ENCODE results near the gene SLC2A1. TPM values are rescaled to one million over a fixed set of nuclear protein-coding genes. Genes with fewer than 3 reads are reported as not detected.

Gene SLC2A1
- total RNA-seq, 1 donor from 2014 or later: 32.7 TPM

- DNase-seq (ENCODE audit: low read depth in 2 of 2): peak in 1 of 2 donors; percentile 16
Observed at GRCh38 chr1:42979896-42980800, 21.5 kb upstream of the SLC2A1 start.

- DNase-seq (ENCODE audit: low read depth in 2 of 2): no peak
Observed at GRCh38 chr1:42979036-42979430, 20.4 kb upstream of the SLC2A1 start.

GRCh38 chr1:42978317-42979035 lies 19.8 kb upstream of the SLC2A1 start:
- DNase-seq (ENCODE audit: low read depth in 2 of 2): peak in 1 of 2 donors; percentile 57

GRCh38 chr1:42977653-42978052 lies 19.0 kb upstream of the SLC2A1 start:
- no peak for DNase-seq (ENCODE audit: low read depth in 2 of 2)

GRCh38 chr1:42975561-42976225 lies 17.0 kb upstream of the SLC2A1 start:
- DNase-seq (ENCODE audit: low read depth in 2 of 2): no peak

GRCh38 chr1:42974767-42975437 lies 16.2 kb upstream of the SLC2A1 start:
- DNase-seq (ENCODE audit: low read depth in 2 of 2): no peak

- DNase-seq (ENCODE audit: low read depth in 2 of 2): no peak
Observed at GRCh38 chr1:42973799-42974198, 15.1 kb upstream of the SLC2A1 start.

GRCh38 chr1:42973286-42973685 lies 14.6 kb upstream of the SLC2A1 start:
- DNase-seq (ENCODE audit: low read depth in 2 of 2): peak; percentile 37 to 72

- DNase-seq (ENCODE audit: low read depth in 2 of 2): peak in 1 of 2 donors; percentile 59
Observed at GRCh38 chr1:42971841-42972291, 13.2 kb upstream of the SLC2A1 start.

- DNase-seq (ENCODE audit: low read depth in 2 of 2): no peak
Observed at GRCh38 chr1:42970143-42970542, 11.5 kb upstream of the SLC2A1 start.

- no peak for DNase-seq (ENCODE audit: low read depth in 2 of 2)
Observed at GRCh38 chr1:42968654-42969053, 10.0 kb upstream of the SLC2A1 start.

- peak; percentile 15 to 73 for DNase-seq (ENCODE audit: low read depth in 2 of 2)
Observed at GRCh38 chr1:42966688-42967612, 8.3 kb upstream of the SLC2A1 start.

GRCh38 chr1:42965378-42965777 lies 6.7 kb upstream of the SLC2A1 start:
- DNase-seq (ENCODE audit: low read depth in 2 of 2): no peak

- no peak for DNase-seq (ENCODE audit: low read depth in 2 of 2)
Observed at GRCh38 chr1:42964044-42964812, 5.6 kb upstream of the SLC2A1 start.

GRCh38 chr1:42963378-42964043 lies 4.8 kb upstream of the SLC2A1 start:
- peak; percentile 30 to 44 for DNase-seq (ENCODE audit: low read depth in 2 of 2)

GRCh38 chr1:42962641-42963377 lies 4.1 kb upstream of the SLC2A1 start:
- no peak for DNase-seq (ENCODE audit: low read depth in 2 of 2)

GRCh38 chr1:42961312-42962091 lies 2.8 kb upstream of the SLC2A1 start:
- peak; percentile 34 to 41 for DNase-seq (ENCODE audit: low read depth in 2 of 2)
